ENCODE measurements around the gene PPP1R11.

DNA sequence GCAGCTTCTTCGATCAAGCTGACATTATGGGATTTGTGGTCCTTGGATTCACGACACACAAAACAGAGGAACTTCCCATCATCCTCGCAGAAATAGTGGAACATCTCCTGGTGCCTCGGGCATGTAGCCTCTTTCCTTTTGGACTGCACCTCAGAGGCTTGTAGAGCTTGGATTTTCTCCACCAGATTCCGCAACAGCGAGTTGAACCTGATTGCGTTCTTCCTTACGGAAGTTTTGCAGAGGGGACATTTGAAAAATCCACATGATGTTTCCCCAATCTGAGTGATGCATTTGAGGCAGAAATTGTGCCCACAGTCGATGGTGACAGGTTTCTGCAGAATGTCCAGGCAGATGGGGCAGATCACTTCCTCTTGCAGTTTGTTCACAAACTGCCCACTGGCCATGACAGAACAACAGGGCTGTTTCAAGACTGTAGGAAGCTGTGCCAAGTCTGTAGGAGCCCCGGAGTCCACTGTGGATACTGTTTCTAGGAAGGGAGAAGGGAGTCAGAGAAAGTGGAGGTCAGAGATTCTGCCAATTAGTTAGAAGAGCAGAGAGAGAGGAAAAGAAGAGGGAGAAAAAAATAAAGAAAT lies 45.5 kb downstream of the PPP1R11 start:
- TF ChIP-seq, protein P1, sequence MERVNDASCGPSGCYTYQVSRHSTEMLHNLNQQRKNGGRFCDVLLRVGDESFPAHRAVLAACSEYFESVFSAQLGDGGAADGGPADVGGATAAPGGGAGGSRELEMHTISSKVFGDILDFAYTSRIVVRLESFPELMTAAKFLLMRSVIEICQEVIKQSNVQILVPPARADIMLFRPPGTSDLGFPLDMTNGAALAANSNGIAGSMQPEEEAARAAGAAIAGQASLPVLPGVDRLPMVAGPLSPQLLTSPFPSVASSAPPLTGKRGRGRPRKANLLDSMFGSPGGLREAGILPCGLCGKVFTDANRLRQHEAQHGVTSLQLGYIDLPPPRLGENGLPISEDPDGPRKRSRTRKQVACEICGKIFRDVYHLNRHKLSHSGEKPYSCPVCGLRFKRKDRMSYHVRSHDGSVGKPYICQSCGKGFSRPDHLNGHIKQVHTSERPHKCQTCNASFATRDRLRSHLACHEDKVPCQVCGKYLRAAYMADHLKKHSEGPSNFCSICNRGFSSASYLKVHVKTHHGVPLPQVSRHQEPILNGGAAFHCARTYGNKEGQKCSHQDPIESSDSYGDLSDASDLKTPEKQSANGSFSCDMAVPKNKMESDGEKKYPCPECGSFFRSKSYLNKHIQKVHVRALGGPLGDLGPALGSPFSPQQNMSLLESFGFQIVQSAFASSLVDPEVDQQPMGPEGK (CRISPR knock-in tag; IDR thresholded peaks at IDR 0.05; ENCODE audit: borderline replicate concordance), result no peak
- no peak for TF ChIP-seq ESRRG (CRISPR knock-in tag; IDR thresholded peaks at IDR 0.05)
- no peak for TF ChIP-seq ZFP3 (CRISPR knock-in tag; IDR thresholded peaks at IDR 0.05)
- no peak for TF ChIP-seq GLIS3 (CRISPR knock-in tag; IDR thresholded peaks at IDR 0.05)
